Naive thymus-derived CD4-positive, alpha-beta T cell (primary cell): ENCODE data around the gene KDM4C. TPM values are rescaled to one million over a fixed set of nuclear protein-coding genes. Genes with fewer than 3 reads are reported as not detected.

Source experiments
- ATAC-seq: fragments of 150-1000 bp; cut with Tn5 transposase; 2 replicates; pipeline ENCODE4 v1.10.0; 2021; ENCODE audit warnings: mild to moderate bottlenecking, moderate library complexity
- CTCF ChIA-PET: fragments of 350-600 bp; sonication (Branson Sonifier 250); formaldehyde crosslinking; loops from one replicate; lab custom pipeline; 2021; ENCODE audit warnings: antibody characterized with exemption; lab: Charles Lee
- POLR2A ChIA-PET: fragments of 350-600 bp; sonication (Branson Sonifier 250); formaldehyde crosslinking; loops from one replicate; lab custom pipeline; 2021; ENCODE audit warnings: antibody characterized with exemption, inconsistent platforms; lab: Charles Lee
- DNase-seq, 9 donors: peaks; one replicate each; pipeline versions ENCODE4 v3.0.0 to v3.0.0-alpha.2; 2020 to 2022; ENCODE audit warnings: mixed read lengths in 1 of 9
- H3K27ac ChIP-seq: one replicate; pipeline ENCODE4 v1.7.0; 2013; ENCODE audit warnings: mild to moderate bottlenecking, low read depth, low read length, moderate library complexity
- H3K27me3 ChIP-seq, 2 donors: one replicate each; pipeline ENCODE4 v1.7.0; 2013; ENCODE audit warnings: low read length in 2 of 2, mild to moderate bottlenecking in 2 of 2, moderate library complexity in 2 of 2; ENCODE audit not compliant: control insufficient read depth in 2 of 2, insufficient read depth in 2 of 2
- H3K36me3 ChIP-seq, 3 experiments: 1 replicate in 2 of 3; 2 replicates in 1 of 3; pipeline ENCODE4 v1.7.0; 2013; ENCODE audit warnings: low read length in 3 of 3, mild to moderate bottlenecking in 3 of 3, moderate library complexity in 1 of 3; ENCODE audit not compliant: insufficient read depth in 3 of 3, control insufficient read depth in 2 of 3
- H3K4me1 ChIP-seq, 2 donors: one replicate each; pipeline ENCODE4 v1.7.0; 2013; ENCODE audit warnings: low read length in 2 of 2, mild to moderate bottlenecking in 2 of 2, moderate library complexity in 1 of 2; ENCODE audit not compliant: control insufficient read depth in 2 of 2, insufficient read depth in 2 of 2
- H3K4me3 ChIP-seq: 2 replicates; pipeline ENCODE4 v1.7.0; 2013; ENCODE audit warnings: mild to moderate bottlenecking, low read length
- H3K9me3 ChIP-seq, 3 experiments: 1 replicate in 2 of 3; 2 replicates in 1 of 3; pipeline ENCODE4 v1.7.0; 2013; ENCODE audit warnings: low read length in 3 of 3; ENCODE audit not compliant: control insufficient read depth in 2 of 3
- H3K27ac Mint-ChIP-seq, 9 donors: one replicate each; pipeline ENCODE4 v1.8.0; 2020 to 2022; ENCODE audit warnings: mixed read lengths in 9 of 9, mild to moderate bottlenecking in 8 of 9, moderate library complexity in 5 of 9, inconsistent platforms in 2 of 9
- H3K27me3 Mint-ChIP-seq, 5 donors: one replicate each; pipeline ENCODE4 v1.8.0; 2021 to 2022; ENCODE audit warnings: mixed read lengths in 5 of 5, mild to moderate bottlenecking in 1 of 5
- H3K36me3 Mint-ChIP-seq, 5 donors: one replicate each; pipeline ENCODE4 v1.8.0; 2020 to 2022; ENCODE audit warnings: mixed read lengths in 5 of 5, mild to moderate bottlenecking in 3 of 5, inconsistent platforms in 1 of 5
- H3K4me1 Mint-ChIP-seq, 7 donors: one replicate each; pipeline ENCODE4 v1.8.0; 2020 to 2022; ENCODE audit warnings: mixed read lengths in 7 of 7, mild to moderate bottlenecking in 3 of 7, inconsistent platforms in 1 of 7
- H3K4me3 Mint-ChIP-seq, 10 donors: one replicate each; pipeline ENCODE4 v1.8.0; 2020 to 2022; ENCODE audit warnings: mild to moderate bottlenecking in 10 of 10, mixed read lengths in 10 of 10, moderate library complexity in 6 of 10, inconsistent platforms in 2 of 10
- H3K9me3 Mint-ChIP-seq, 11 donors: one replicate each; pipeline ENCODE4 v1.8.0; 2020 to 2022; ENCODE audit warnings: mixed read lengths in 11 of 11, mild to moderate bottlenecking in 4 of 11, inconsistent platforms in 1 of 11, moderate library complexity in 1 of 11
- intact Hi-C, 2 donors: fragments of 100-400 bp; cut with micrococcal nuclease; formaldehyde crosslinking; loops; one replicate each; pipeline ENCODE4 v1.15.1; 2023
- polyA plus RNA-seq, 2 donors: library from polyadenylated mRNA; unstranded; fragments of 300-500 nt; fragmentation: Illumina TruSeq; gene quantifications; one replicate each; pipeline ENCODE4 v1.2.3, GENCODE V29; 2021
- total RNA-seq, 6 experiments: library from RNA in 5 of 6; stranded (reverse) in 5 of 6; gene quantifications; 1 replicate in 5 of 6; 2 replicates in 1 of 6; pipeline ENCODE4 v1.2.3 and lab custom pipeline; 2021 to 2026

The KDM4C gene
- total and polyA plus RNA-seq, 7 experiments from 2014 or later, result 38.5 to 100 (median 91.3) TPM

DNA sequence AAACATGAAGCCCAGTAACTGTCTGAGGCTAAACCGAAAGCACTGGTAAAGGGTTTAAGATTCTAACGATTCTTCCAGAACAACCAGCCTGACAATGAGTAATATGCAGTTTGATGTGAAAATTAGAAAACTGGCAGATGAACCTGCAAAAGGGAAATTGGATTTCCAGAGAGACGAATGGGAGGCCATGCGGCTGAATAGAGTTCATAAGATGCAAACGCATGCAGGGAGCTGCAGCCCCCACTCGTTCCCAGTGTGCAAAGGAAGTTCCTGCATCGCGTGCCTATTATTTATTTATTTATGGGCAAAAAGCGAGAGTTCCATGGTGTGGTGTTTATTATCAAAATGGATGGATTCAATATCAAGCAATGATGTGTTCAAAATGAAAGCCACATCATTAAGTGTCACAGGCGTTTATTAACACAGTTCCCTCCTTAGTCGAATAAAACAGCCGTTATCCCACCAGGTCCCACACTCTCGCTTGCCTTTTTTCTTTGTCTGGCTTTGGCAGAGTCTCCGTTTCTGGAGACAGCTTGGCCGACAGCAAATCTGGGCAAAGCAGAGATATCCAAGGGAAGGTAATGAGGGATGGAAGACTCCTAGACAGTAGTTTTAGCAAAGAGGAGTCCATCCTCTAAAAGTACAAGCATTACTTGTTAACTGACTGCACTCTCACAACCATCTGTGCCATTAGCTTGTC, 451.4 kb downstream of the KDM4C start:
- POLR2A ChIA-PET, result no interaction called here
- Mint-ChIP-seq H3K27ac (no peak overlapping the region), H3K36me3 (peaks cover 0 to 4% (median 0%) of the 10 kb centered on the region in 5 donors), H3K27me3 (peaks cover 0 to 35% (median 0%) of the 10 kb centered on the region in 5 donors), H3K4me1 (peaks cover 0 to 9% (median 0%) of the 10 kb centered on the region in 7 donors), H3K9me3 (no peaks in the 10 kb centered on the region), H3K4me3 (no peak overlapping the region)
- no peak for DNase-seq
- Histone ChIP-seq H3K4me3 (no peak overlapping the region), H3K36me3 (no peaks in the 10 kb centered on the region), H3K4me1 (no peaks in the 10 kb centered on the region), H3K27ac (no peak overlapping the region), H3K9me3 (no peaks in the 10 kb centered on the region), H3K27me3 (no peaks in the 10 kb centered on the region)
- CTCF ChIA-PET, result no interaction called here
- intact Hi-C loops, result no loop called here
- ATAC-seq, result no peak

DNA sequence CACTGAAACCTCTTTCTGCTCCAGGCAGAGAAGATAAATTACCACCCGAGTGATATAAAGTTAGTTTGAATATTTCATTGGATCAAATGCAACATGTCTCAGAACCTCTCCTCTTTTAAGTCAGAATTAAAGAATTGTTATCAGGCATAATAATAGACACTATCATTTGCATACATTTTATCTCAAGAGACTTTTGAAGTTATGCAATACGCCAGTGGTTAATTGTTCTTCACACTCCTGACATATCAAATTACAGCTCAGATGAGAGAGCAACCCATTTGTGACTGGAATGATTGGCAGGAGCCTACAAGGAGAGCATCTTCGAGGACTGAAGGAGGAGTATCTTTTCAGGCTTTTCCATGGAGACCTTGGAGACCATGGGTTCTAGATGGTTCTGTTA, 452.2 kb downstream of the KDM4C start:
- Mint-ChIP-seq H3K36me3 (peaks cover 0 to 4% (median 0%) of the 10 kb centered on the region in 5 donors), H3K4me3 (no peak overlapping the region), H3K9me3 (no peaks in the 10 kb centered on the region), H3K27me3 (peaks cover 0 to 35% (median 0%) of the 10 kb centered on the region in 5 donors), H3K4me1 (peaks cover 0 to 10% (median 0%) of the 10 kb centered on the region in 7 donors), H3K27ac (no peak overlapping the region)
- intact Hi-C loops, result no loop called here
- Histone ChIP-seq H3K27ac (no peak overlapping the region), H3K4me3 (no peak overlapping the region), H3K36me3 (no peaks in the 10 kb centered on the region), H3K27me3 (no peaks in the 10 kb centered on the region), H3K4me1 (no peaks in the 10 kb centered on the region), H3K9me3 (no peaks in the 10 kb centered on the region)
- ChIA-PET CTCF (no interaction called here), POLR2A (no interaction called here)
- no peak for ATAC-seq
- DNase-seq, result no peak

GRCh38 chr9:7210854-7211637, 453.3 kb downstream of the KDM4C start:
- Histone ChIP-seq H3K27ac (no peak overlapping the region), H3K4me3 (no peak overlapping the region), H3K36me3 (no peaks in the 10 kb centered on the region), H3K27me3 (no peaks in the 10 kb centered on the region), H3K9me3 (no peaks in the 10 kb centered on the region), H3K4me1 (no peaks in the 10 kb centered on the region)
- ChIA-PET POLR2A (no interaction called here), CTCF (no interaction called here)
- Mint-ChIP-seq H3K36me3 (peaks cover 0 to 4% (median 0%) of the 10 kb centered on the region in 5 donors), H3K4me1 (peaks cover 0 to 14% (median 0%) of the 10 kb centered on the region in 7 donors), H3K4me3 (no peak overlapping the region), H3K27ac (no peak overlapping the region), H3K9me3 (peaks cover 0 to 1% (median 0%) of the 10 kb centered on the region in 11 donors), H3K27me3 (peaks cover 0 to 35% (median 0%) of the 10 kb centered on the region in 5 donors)
- ATAC-seq (no peak), DNase-seq (no peak)
- intact Hi-C loops, result no loop called here

DNA sequence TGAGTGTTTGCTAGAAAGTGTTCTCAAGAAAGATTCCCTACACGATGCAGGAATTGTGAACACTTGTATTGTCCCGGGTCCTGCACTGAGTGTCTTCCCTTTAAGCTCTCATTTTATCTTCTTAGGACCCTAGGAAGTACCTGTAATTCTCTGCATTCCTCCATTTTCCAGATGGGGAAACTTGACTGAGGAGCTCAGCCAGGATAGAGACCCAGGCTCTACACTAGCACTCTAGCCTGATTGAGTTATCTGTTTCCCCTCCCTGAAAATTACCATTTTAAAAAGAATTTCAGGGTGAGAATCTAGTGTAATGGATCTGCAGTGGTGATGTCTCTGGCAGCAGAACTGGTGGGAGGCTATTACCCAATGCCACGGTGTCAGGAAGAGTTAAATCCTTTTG, 453.9 kb downstream of the KDM4C start:
- Mint-ChIP-seq H3K27me3 (peaks cover 0 to 35% (median 0%) of the 10 kb centered on the region in 5 donors), H3K4me3 (no peak overlapping the region), H3K4me1 (peaks cover 0 to 20% (median 0%) of the 10 kb centered on the region in 7 donors), H3K9me3 (peaks cover 0 to 5% (median 0%) of the 10 kb centered on the region in 11 donors), H3K27ac (no peak overlapping the region), H3K36me3 (peaks cover 0 to 4% (median 0%) of the 10 kb centered on the region in 5 donors)
- Histone ChIP-seq H3K4me1 (no peaks in the 10 kb centered on the region), H3K27ac (no peak overlapping the region), H3K9me3 (no peaks in the 10 kb centered on the region), H3K4me3 (no peak overlapping the region), H3K27me3 (no peaks in the 10 kb centered on the region), H3K36me3 (no peaks in the 10 kb centered on the region)
- DNase-seq (no peak), ATAC-seq (no peak)
- intact Hi-C loops, result no loop called here
- ChIA-PET CTCF (no interaction called here), POLR2A (no interaction called here)

DNA sequence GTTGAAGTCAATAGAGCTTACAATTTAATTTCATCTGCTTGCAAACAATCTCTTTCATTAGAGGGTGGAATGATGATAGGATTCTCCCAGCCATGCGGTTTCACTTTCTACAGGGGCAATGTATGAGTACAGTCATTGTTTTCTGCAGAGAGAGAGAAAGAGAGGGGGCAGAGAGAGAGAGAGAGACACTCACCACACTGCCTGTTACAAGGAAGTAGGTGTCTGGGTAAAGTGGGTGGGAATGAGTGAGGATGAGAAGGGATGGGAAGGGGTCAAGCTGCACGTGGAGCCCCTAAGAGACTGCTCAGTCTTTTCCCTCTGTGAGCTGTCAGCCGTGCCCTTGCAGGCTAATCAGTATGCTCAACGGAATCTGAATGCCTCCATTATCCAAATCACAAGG, 454.3 kb downstream of the KDM4C start:
- H3K9me3 ChIP-seq, result no peaks in the 10 kb centered on the region
- Mint-ChIP-seq H3K4me1 (peaks cover 0 to 24% (median 0%) of the 10 kb centered on the region in 7 donors), H3K36me3 (peaks cover 0 to 7% (median 2%) of the 10 kb centered on the region in 5 donors), H3K27ac (no peak overlapping the region), H3K9me3 (peaks cover 0 to 9% (median under 1%) of the 10 kb centered on the region in 11 donors), H3K27me3 (peaks cover 0 to 35% (median 2%) of the 10 kb centered on the region in 5 donors), H3K4me3 (no peak overlapping the region)
- intact Hi-C loops, result no loop called here
- no peak overlapping the region for H3K27ac ChIP-seq
- H3K27me3 ChIP-seq, result no peaks in the 10 kb centered on the region
- DNase-seq (no peak), ATAC-seq (no peak)
- H3K4me3 ChIP-seq, result no peak overlapping the region
- H3K4me1 ChIP-seq, result no peaks in the 10 kb centered on the region
- ChIA-PET POLR2A (no interaction called here), CTCF (no interaction called here)
- no peaks in the 10 kb centered on the region for H3K36me3 ChIP-seq

- H3K27ac ChIP-seq, result no peak overlapping the region
- H3K27me3 ChIP-seq, result no peaks in the 10 kb centered on the region
- DNase-seq (peak in 1 of 9 donors; percentile 59), ATAC-seq (peak; percentile 27)
- POLR2A ChIA-PET, result no interaction called here
- CTCF ChIA-PET, result no interaction called here
- no peaks in the 10 kb centered on the region for H3K4me1 ChIP-seq
- Mint-ChIP-seq H3K4me1 (peaks cover 0 to 34% (median 0%) of the 10 kb centered on the region in 7 donors), H3K4me3 (peak overlapping the region in 1 of 10 donors; percentile 48), H3K27me3 (peaks cover 0 to 54% (median 12%) of the 10 kb centered on the region in 5 donors), H3K9me3 (peaks cover 6 to 50% (median 19%) of the 10 kb centered on the region in 11 donors), H3K27ac (peak overlapping the region in 1 of 9 donors; percentile 83), H3K36me3 (peaks cover 0 to 31% (median 6%) of the 10 kb centered on the region in 5 donors)
- no peaks in the 10 kb centered on the region for H3K9me3 ChIP-seq
- H3K4me3 ChIP-seq, result no peak overlapping the region
- intact Hi-C loops, result no loop called here
- no peaks in the 10 kb centered on the region for H3K36me3 ChIP-seq
Measured at GRCh38 chr9:7216004-7216841, 458.4 kb downstream of the KDM4C start.
